Cardiac muscle cell (in vitro differentiated cells and primary cell): ENCODE results near the gene OSTM1. TPM values are rescaled to one million over a fixed set of nuclear protein-coding genes. Genes with fewer than 3 reads are reported as not detected.
A peak's percentile ranks its signal among the peaks of the same experiment; 100 is the strongest.

Source experiments
- DNase-seq, 2 donors: peaks; one replicate each; pipeline versions ENCODE4 v3.0.0 to v3.0.0-alpha.2; 2010 to 2017; ENCODE audit warnings: low read depth in 1 of 2, low spot score in 1 of 2
- H3K27ac ChIP-seq: fragments of 200-600 bp; sonication (generic); 2 replicates; pipeline ENCODE4 v1.5.1; 2016
- H3K27me3 ChIP-seq: fragments of 200-600 bp; sonication (generic); 2 replicates; pipeline ENCODE4 v1.6.0; 2016; ENCODE audit warnings: control low read depth
- H3K36me3 ChIP-seq: fragments of 200-600 bp; sonication (generic); 2 replicates; pipeline ENCODE4 v1.5.1; 2016; ENCODE audit warnings: control low read depth
- H3K4me1 ChIP-seq: fragments of 200-600 bp; sonication (generic); 2 replicates; pipeline ENCODE4 v1.8.1; 2017; ENCODE audit warnings: low read depth, mild to moderate bottlenecking, mixed run types
- H3K4me3 ChIP-seq: fragments of 200-600 bp; sonication (generic); 2 replicates; pipeline ENCODE4 v1.5.1; 2016; ENCODE audit warnings: mild to moderate bottlenecking
- H3K9me3 ChIP-seq: fragments of 200-600 bp; sonication (generic); 2 replicates; pipeline ENCODE4 v1.5.1; 2017; ENCODE audit warnings: low read depth, mild to moderate bottlenecking, control low read depth
- CTCF ChIP-seq: IDR thresholded peaks from 2 replicates; pipeline ENCODE4 v1.5.1; 2012; ENCODE audit warnings: low read depth, mild to moderate bottlenecking, low read length
- polyA plus RNA-seq: library from polyadenylated mRNA; unstranded; fragments of >200 nt; fragmentation: Nextera tagmentation; extraction: Ambion mirVana; gene quantifications from 2 replicates; pipeline ENCODE4 v1.2.1, GENCODE V29; 2016
- total RNA-seq: library from RNA; depleted of rRNA; stranded (reverse); fragments of >200 nt; gene quantifications from 2 replicates; pipeline ENCODE4 v1.2.3, GENCODE V29; 2016

Gene OSTM1
- total and polyA plus RNA-seq, 2 experiments from 2014 or later = 18.1 to 61.7 TPM

GRCh38 chr6:108119769-108120141, 45.2 kb upstream of the OSTM1 start:
- Histone ChIP-seq H3K27me3 (peaks cover 100% of the 10 kb centered on the region), H3K9me3 (no peaks in the 10 kb centered on the region), H3K27ac (no peak overlapping the region), H3K4me3 (no peak overlapping the region), H3K4me1 (peaks cover 8% of the 10 kb centered on the region), H3K36me3 (no peaks in the 10 kb centered on the region)
- TF ChIP-seq CTCF = no peak
- DNase-seq = peak in 1 of 2 donors; percentile 9

- H3K36me3 ChIP-seq = no peaks in the 10 kb centered on the region
- peaks cover 100% of the 10 kb centered on the region for H3K27me3 ChIP-seq
- no peaks in the 10 kb centered on the region for H3K9me3 ChIP-seq
- DNase-seq = peak in 1 of 2 donors; percentile 13
- no peak for TF ChIP-seq CTCF
- peak overlapping the region; percentile 13 for H3K4me3 ChIP-seq
- H3K27ac ChIP-seq = no peak overlapping the region
- peaks cover 8% of the 10 kb centered on the region for H3K4me1 ChIP-seq
Measured at GRCh38 chr6:108118810-108119768, 44.5 kb upstream of the OSTM1 start.

- Histone ChIP-seq H3K27me3 (peaks cover 100% of the 10 kb centered on the region), H3K4me1 (peaks cover 5% of the 10 kb centered on the region), H3K27ac (no peak overlapping the region), H3K4me3 (no peak overlapping the region), H3K36me3 (no peaks in the 10 kb centered on the region), H3K9me3 (no peaks in the 10 kb centered on the region)
- TF ChIP-seq CTCF = no peak
- DNase-seq = no peak
Measured at GRCh38 chr6:108118359-108118724, 43.8 kb upstream of the OSTM1 start.

- no peak for TF ChIP-seq CTCF
- Histone ChIP-seq H3K9me3 (no peaks in the 10 kb centered on the region), H3K4me3 (peak overlapping the region; percentile 27), H3K4me1 (peaks cover 3% of the 10 kb centered on the region), H3K27ac (no peak overlapping the region), H3K27me3 (peaks cover 100% of the 10 kb centered on the region), H3K36me3 (no peaks in the 10 kb centered on the region)
- DNase-seq = peak; percentile 21 to 23
Measured at GRCh38 chr6:108117427-108118358, 43.2 kb upstream of the OSTM1 start.

GRCh38 chr6:108116546-108117426, 42.2 kb upstream of the OSTM1 start:
- TF ChIP-seq CTCF = no peak
- DNase-seq = no peak
- Histone ChIP-seq H3K4me1 (peaks cover 3% of the 10 kb centered on the region), H3K9me3 (no peaks in the 10 kb centered on the region), H3K4me3 (no peak overlapping the region), H3K27me3 (peaks cover 100% of the 10 kb centered on the region), H3K27ac (no peak overlapping the region), H3K36me3 (no peaks in the 10 kb centered on the region)
